HG02885 (cell line): ENCODE data around the gene NUDT8.
"Not testable (repeated sequence)": the region's sequence is repeated elsewhere in the genome, so short reads cannot be mapped to it uniquely, and the experiment has no call there.

Experiments used
- ATAC-seq: cut with Tn5 transposase; IDR thresholded peaks from one replicate; pipeline ENCODE4 v1.9.1; 2021; ENCODE audit warnings: mild to moderate bottlenecking; ENCODE audit not compliant: unreplicated experiment, poor library complexity

NUDT8 gene

DNA sequence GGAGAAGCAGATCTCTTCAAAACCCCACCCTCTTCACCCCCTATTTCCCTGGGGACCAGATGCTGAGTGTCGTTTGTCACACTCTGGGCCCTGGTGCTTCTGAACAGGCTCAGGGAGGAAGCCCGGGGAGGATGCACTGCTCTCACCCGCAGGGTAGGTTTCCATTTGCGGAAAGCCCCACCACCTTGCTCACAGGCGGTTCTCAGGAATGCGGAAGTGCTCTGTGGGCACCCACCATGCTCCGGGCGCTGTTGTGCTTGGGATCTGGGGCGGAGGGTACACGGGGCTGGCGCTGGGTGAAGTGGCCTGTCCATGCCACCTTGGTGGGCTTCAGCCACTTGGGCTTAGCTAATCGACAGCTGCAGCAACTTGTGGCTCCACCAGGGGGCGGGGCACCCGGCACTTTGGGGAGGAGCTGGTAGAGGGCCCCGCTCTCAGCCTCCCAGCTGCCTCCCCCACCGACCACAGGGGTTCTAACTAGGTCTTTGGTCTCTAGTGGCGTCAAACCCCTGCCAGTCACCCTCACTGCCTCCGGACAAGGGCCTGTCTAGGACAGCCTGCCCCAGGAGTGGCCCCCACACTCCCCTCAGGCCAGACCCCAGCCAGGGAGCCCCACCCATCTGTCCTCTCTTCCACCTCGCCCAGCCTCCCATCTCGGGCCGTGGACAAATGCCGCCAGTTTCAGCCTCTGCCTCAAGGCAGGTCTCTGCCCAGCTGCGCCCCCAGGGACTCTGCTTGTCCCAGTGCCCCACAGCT lies 15.6 kb downstream of the NUDT8 start:
- ATAC-seq, result peak; percentile 79

DNA sequence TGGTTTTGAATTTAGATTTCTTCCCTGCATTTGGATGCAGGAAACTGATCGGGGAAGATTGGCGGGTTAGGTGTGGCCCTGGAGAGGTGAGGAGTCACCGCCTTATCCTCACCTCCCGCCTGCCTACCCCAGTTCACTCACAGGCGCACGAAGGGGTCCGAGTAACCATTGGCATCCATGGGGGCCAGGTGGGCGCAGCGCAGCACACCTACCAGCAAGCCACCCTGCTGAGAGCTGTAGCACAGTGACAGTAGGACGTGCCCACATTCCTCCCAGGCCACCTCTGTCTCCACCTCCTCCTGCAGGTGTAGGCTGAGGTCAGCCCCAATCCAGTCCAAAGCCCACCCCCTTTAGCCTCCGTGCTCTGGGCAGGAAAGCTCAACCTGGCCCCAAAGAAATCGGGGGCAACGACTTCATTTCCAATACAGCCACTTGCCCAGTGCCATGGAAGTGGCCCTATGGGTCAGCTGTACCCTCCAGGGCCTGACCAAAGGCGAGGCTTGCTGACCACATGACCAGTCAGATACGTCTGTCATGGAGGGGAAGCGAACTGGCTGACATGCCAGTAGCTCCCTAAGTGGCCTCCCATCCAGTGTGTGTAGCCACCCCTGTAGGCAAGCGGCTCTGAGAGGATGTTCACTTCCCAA lies 16.3 kb downstream of the NUDT8 start:
- ATAC-seq, result no peak

DNA sequence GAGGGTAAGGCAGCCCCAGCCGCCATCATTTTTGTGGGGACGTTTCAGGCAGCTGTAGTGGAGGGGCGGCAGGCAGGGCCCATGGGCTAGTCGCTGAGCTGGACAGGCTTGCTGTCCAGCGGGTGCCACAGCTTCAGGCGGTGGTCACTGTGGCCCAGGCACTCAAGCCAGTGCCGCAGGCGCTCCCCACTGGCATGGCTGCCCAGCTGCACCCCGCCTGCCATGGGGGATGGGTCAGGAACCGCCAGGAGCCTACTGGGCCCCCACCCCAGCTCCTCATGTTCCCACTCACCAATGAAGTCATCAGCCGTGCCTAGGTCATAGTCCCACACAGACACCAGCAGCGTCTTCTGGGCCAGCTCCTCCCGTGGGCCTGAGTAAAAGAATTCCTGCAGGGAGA lies 17.0 kb downstream of the NUDT8 start:
- no peak for ATAC-seq

DNA sequence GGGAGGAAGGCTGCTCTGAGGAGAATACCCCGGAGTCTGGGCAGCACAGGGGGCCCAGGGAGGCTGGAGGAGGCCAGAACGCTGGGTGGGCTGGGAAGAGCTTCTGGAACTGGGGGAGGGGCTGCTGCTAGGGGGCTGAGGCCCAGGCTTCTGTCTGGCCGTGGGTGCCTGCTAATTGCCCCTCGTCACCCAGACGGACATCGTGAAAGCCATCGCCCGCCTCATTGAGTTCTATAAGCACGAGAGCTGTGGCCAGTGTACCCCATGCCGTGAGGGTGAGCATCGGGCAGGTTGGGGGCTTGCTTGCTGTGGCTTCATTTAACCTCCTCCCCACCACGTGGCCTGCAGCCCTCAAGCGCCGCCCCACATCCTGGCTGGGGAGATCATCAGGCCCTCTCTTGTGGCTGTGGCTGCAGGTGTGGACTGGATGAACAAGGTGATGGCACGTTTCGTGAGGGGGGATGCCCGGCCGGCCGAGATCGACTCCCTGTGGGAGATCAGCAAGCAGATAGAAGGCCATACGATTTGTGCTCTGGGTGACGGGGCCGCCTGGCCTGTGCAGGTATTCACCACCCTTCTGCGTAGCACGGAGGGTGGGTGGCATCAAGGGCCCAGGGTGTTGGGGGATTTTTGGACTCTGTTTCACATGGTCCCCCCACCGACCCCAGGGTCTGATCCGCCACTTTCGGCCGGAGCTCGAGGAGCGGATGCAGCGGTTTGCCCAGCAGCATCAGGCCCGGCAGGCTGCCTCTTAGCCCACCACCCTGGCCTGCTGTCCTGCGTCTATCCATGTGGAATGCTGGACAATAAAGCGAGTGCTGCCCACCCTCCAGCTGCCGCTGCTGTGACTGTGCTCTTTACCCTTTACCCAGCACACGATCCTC lies 17.8 kb downstream of the NUDT8 start:
- no peak for ATAC-seq

DNA sequence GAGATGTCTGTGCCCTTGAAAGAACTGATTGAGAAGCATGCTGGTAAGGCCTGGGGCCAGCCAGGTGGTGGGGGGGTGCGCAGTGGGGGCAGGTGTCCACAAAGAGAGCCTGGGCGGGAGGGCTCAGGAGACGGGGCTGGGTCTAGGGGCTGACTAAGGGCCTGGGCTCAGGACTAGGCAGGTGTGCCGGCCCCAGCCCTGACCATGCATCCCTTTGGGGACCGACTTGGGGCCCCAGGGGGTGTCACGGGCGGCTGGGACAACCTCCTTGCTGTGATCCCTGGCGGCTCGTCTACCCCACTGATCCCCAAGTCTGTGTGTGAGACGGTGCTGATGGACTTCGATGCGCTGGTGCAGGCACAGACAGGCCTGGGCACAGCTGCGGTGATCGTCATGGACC lies 18.6 kb downstream of the NUDT8 start:
- no peak for ATAC-seq

DNA sequence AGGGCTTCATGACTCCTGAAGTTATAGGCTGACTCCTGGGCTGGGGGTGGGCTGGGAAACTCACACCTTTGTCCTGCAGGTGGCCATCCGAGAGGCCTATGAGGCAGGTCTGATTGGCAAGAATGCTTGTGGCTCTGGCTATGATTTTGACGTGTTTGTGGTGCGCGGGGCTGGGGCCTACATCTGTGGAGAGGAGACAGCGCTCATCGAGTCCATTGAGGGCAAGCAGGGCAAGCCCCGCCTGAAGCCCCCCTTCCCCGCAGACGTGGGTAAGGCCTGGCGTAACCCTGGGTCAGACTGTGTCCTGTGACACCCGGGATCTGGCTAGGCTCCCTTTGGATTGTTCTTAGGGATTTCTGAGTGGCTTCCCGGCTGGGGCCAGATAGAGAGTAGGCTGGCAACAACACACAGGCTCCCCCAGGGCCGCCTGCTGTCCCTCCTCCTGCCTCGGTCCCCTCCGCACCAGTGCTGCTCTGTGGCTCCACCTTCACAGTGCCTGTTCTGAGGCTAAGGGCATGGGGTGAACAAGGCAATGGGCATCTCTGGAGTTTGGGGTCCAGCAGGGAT lies 19.4 kb downstream of the NUDT8 start:
- ATAC-seq, result no peak

DNA sequence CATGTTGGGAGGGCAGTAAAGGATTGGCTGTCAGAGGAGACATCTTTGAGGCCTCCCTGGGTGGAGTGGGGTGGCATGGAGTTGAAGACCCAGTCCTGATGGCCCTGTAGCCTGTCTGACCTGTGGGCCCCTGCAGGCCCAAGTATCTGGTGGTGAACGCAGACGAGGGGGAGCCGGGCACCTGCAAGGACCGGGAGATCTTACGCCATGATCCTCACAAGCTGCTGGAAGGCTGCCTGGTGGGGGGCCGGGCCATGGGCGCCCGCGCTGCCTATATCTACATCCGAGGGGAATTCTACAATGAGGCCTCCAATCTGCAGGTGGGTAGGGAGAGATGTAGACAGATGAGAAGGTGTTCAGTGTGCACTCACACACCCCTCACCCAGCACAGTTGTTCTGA lies 20.4 kb downstream of the NUDT8 start:
- no peak for ATAC-seq

DNA sequence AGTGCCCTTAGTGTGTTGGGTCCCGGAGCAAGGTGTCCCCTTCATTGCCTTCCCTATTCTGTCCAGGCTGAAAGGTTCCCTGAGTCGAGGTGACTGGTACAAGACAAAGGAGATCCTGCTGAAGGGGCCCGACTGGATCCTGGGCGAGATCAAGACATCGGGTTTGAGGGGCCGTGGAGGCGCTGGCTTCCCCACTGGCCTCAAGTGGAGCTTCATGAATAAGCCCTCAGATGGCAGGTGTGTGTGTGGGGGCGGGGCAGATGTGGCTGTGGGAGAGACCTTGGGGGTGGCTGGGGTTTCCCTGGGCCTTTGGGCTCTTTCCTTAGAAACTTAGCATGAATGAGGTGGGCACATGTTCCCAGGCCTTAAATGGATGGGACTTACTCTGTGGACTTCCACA lies 21.3 kb downstream of the NUDT8 start:
- ATAC-seq, result no peak

DNA sequence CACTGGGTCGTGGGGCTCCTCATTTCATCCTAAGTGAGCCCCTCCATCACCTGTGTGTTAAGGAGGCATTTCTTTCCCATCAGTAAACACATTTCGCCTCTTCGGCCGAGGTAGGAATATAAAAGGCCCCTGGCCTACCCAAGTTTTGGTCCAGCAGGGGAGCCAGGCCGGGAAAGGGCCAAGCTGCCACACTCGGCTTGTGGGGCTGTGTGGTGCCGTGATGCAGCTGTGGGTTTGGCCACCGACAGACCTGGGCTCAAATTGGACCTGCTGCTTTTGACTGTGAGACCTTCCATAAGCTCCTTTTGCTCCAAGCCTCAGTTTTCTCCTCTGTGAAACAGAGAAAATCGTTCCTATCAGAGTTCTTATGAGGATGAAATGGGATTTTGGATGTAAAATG lies 22.2 kb downstream of the NUDT8 start:
- ATAC-seq, result no peak

DNA sequence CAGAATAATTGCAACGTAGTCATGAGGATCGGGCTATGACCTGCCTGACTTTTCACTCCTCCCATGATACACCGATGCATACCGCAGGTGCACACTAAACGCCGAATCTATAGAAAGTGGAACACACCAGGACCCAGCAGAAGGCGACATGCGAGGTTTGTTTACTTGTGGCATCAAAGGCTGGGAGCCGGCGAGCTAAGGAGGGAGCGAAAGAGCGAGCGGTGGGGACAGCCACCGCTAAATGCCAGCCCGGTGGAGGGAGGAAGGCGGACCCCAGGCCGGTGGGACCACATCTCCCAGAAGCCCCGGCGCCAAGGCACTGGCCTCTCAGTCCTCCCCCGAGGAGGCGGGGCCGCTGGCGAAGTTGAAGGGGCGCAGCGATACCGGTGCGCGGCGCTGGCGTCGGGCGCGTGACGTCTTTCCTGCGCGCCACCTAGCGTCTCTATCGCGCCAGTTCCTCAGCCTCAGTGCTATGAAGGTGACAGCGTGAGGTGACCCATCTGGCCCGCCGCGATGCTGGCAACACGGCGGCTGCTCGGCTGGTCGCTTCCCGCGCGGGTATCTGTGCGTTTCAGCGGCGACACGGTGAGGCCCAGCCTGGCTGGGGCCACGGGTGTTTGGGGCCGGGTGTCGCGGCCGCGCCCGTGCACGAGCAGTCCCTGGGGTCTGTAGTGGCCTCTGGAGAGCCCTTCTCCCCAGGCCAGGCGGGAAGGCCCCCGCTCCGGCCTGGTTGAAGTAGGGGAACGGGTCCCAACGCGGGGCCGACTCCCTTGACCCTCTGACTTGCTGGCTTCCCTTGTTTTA lies 23.0 kb downstream of the NUDT8 start, which contains the start of gene NDUFV1:
Gene NDUFV1, plus strand, starts transcription at position 445 of the 804 bp plus-strand sequence. Its CDS starts 69 bp downstream, at position 514.
- ATAC-seq, result peak; percentile 97

DNA sequence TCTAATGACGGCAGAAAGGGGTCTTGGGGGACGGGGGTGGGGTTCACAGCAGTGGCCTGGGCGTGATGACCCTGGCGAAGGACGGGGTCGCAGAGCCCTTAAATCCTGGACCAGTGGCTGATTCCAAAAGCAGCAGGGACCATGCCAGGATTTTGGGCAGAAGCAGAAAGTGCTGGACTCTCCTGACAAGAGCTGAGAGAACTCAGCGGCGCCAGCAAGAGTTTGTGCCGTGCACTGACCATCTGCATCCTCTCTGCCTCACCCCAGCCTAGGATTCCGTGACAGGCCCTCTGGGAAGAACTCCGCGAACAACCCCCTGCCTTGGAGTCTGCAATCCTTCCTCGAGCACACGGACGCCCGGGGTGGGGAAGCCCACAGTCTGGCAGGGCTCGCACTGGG lies 23.6 kb downstream of the NUDT8 start:
- no peak for ATAC-seq

DNA sequence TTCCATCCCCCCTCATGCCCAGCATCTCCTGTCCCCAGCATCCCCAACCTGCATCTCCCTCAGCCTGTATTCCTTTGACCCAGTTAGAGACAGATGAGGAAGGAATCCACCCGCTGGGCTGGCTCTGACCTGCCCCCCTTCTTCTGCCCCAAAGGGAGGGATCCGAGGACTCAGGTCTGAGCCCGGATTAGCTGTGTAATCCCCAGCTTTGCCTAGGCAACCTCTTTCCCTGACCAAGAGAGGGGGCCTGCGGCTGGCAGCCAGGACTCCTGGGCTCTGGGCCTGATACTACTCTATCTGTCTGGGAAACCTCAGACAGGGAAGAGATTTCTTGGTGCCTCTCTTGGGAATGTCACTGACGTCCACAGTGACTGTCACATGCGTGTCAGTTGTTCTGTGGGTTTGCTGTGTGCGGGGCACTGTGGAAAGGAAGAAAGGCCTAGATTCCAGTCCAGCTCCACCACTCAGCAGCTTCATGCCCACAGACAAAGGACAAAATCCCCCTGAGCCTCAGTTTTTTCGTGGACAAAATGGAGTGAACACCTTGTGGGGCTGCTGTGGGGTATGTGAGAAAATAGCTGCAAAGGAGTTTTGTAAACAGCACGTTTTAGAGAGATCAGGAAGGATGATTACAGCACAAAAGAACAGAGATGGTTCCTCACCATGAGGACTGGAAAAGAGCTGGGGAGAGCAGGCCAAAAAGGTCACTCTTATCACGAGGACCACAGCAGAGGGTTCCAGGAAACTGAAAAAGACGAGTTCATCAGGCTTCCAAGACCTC lies 24.3 kb downstream of the NUDT8 start:
- no peak for ATAC-seq

DNA sequence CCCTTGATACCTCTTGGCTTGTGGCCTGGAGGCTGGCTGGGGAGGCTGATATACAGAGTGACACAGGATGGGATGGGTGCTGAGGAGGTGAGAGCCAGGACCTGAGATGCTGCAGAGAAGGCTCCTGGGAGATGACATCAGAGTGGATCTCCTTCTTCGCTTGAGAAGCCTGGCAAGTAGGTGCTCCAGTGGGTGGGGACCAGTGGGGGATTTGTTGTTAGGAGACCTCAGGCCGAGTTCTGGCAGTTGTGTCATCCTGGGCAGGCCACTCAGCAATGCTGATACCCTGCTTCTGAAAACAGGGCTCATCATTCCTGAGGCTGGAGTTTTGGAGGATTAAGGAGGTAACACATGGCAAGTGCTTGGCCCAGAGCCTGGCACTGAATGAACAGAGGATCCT lies 24.9 kb downstream of the NUDT8 start:
- ATAC-seq, result no peak

DNA sequence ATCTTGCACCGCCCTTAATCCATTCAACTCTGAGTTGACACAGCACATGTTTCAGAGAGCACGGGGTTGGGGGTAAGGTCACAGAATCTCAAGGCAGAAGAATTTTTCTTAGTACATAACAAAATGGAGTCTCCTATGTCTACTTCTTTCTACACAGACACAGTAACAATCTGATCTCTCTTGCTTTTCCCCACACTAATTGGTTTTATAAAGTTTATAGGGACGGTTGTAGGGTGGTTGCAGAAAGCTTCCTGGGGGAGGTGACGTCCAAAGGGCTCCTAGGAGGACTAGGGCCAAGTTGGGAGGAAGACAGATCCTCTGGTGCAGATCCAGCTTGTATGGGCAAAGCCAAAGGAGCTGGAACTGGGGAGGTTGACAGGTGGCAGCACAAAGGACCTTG lies 25.6 kb downstream of the NUDT8 start:
- not testable (repeated sequence) for ATAC-seq

DNA sequence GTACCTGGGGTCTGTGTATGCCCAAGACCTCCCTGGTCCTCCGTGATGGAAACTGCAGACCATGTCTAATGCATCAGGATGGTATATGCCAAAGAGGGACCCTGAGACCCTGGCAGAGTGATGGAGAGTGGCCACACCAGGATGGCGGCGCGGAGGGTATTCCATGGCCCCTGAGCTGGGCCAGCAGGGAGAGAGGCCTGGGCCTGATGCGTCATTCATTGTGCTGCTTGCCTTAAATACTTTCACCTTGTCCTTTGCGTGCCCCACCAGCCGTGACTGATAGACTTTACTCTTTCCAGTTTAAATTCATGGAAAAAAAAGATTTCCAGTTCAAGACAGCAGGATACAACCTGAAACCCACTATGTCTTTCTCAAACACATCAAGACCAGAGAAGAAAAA lies 28.6 kb downstream of the NUDT8 start:
- ATAC-seq, result no peak

DNA sequence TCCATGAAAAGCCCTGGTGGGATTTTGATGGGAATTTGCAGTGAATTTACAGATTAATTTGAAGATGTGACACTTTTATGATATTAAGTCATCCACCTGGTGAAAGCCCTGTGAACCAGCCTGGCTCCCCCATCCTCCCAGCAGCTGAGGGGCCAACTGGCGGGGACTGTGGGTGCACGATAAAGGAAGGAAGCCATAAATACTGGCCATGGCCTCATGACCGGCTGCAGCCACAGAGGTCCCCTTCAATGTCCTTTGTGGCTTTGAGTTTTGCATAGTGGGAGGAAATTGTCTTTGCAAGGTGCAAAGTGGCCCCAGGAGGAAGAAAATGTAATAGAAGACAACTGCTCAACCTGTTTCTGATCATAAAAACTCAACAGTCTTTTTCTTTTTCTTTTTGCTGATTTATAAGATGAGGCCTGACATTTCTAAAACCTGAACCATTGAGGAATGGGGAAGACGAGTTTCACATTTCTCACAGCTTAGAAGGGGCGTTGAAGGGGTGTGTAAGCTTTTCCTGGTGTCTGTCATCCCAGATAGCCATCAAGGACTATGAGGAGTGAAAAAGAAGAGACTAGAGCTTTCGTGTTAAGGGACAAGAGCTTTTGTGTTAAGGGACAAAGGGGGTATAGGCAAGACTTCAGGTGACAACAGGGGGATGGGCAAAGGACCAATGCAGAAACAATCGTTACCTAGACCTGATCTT lies 29.3 kb downstream of the NUDT8 start:
- ATAC-seq, result peak; percentile 53

DNA sequence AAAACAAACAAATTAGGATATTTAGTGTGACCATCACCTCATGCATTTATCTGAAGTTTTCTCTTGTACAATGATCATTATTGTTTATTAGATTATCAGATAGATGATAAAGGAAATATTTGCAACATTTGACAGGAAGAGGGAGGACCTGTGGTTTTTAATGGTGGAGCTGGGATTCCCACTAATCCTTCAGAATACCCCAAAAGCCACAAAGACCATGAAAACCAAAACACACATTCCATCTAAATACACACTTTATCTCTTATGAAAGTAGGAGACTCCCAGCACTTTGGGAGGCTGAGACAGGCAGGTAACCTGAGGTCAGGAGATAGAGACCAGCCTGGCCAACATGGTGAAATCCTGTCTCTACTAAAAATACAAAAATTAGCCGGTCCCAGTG lies 30.6 kb downstream of the NUDT8 start:
- no peak for ATAC-seq

DNA sequence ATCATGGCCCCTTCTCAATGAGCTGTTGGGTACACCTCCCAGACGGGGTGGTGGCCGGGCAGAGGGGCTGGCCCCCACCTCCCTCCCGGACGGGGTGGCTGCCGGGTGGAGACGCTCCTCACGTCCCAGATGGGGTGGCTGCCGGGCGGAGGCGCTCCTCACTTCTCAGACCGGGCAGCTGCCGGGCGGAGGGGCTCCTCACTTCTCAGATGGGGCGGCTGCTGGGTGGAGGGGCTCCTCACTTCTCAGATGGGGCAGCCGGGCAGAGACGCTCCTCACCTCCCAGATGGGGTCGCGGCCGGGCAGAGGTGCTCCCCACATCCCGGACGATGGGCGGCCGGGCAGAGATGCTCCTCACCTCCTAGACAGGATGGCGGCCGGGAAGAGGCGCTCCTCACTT lies 31.8 kb downstream of the NUDT8 start:
- ATAC-seq, result not testable (repeated sequence)

DNA sequence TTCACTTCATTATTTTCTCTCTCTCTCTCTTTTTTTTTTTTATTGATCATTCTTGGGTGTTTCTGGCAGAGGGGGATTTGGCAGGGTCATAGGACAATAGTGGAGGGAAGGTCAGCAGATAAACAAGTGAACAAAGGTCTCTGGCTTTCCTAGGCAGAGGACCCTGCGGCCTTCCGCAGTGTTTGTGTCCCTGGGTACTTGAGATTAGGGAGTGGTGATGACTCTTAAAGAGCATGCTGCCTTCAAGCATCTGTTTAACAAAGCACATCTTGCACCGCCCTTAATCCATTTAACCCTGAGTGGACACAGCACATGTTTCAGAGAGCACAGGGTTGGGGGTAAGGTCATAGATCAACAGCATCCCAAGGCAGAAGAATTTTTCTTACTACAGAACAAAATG lies 32.3 kb downstream of the NUDT8 start:
- ATAC-seq, result not testable (repeated sequence)
